ENCODE measurements around the gene CHST7.

The CHST7 gene

DNA sequence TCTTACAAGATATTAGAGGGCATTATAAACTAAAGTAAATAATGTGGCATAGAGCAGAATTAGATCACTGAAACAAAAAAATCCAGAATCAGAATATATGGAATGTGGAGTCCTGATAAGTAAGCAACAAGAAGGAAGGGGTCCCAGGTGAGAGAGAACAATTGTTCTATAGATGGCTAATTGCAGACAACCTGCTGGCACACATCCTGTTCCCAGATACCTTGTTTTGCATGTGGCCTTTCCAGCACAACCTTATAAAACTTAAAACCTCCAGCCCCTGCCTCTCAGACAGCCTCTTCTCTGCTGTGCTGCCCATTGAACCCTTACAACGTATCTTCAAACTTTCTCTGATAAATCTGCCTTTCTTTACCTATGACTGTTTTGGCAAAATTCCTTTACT, 23.7 kb upstream of the CHST7 start:
- Histone ChIP-seq H3K27ac (replicated peaks) (no peak overlapping the region), H3K27me3 (ENCODE audit: insufficient read depth, poor library complexity, severe bottlenecking) (no peaks in the 10 kb centered on the region), H3K4me3 (replicated peaks; ENCODE audit: insufficient read depth, low read length) (no peak overlapping the region)
- DNase-seq (ENCODE audit: low read depth in 1 of 2, low spot score in 1 of 2): no peak
- TF ChIP-seq GABPA (IDR thresholded peaks at IDR 0.05; ENCODE audit: low read depth): no peak
- TF ChIP-seq, protein P1, sequence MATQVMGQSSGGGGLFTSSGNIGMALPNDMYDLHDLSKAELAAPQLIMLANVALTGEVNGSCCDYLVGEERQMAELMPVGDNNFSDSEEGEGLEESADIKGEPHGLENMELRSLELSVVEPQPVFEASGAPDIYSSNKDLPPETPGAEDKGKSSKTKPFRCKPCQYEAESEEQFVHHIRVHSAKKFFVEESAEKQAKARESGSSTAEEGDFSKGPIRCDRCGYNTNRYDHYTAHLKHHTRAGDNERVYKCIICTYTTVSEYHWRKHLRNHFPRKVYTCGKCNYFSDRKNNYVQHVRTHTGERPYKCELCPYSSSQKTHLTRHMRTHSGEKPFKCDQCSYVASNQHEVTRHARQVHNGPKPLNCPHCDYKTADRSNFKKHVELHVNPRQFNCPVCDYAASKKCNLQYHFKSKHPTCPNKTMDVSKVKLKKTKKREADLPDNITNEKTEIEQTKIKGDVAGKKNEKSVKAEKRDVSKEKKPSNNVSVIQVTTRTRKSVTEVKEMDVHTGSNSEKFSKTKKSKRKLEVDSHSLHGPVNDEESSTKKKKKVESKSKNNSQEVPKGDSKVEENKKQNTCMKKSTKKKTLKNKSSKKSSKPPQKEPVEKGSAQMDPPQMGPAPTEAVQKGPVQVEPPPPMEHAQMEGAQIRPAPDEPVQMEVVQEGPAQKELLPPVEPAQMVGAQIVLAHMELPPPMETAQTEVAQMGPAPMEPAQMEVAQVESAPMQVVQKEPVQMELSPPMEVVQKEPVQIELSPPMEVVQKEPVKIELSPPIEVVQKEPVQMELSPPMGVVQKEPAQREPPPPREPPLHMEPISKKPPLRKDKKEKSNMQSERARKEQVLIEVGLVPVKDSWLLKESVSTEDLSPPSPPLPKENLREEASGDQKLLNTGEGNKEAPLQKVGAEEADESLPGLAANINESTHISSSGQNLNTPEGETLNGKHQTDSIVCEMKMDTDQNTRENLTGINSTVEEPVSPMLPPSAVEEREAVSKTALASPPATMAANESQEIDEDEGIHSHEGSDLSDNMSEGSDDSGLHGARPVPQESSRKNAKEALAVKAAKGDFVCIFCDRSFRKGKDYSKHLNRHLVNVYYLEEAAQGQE (IDR thresholded peaks at IDR 0.05; ENCODE audit: insufficient replicate concordance, low read depth): no peak
- TF ChIP-seq, protein P2, sequence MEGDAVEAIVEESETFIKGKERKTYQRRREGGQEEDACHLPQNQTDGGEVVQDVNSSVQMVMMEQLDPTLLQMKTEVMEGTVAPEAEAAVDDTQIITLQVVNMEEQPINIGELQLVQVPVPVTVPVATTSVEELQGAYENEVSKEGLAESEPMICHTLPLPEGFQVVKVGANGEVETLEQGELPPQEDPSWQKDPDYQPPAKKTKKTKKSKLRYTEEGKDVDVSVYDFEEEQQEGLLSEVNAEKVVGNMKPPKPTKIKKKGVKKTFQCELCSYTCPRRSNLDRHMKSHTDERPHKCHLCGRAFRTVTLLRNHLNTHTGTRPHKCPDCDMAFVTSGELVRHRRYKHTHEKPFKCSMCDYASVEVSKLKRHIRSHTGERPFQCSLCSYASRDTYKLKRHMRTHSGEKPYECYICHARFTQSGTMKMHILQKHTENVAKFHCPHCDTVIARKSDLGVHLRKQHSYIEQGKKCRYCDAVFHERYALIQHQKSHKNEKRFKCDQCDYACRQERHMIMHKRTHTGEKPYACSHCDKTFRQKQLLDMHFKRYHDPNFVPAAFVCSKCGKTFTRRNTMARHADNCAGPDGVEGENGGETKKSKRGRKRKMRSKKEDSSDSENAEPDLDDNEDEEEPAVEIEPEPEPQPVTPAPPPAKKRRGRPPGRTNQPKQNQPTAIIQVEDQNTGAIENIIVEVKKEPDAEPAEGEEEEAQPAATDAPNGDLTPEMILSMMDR (IDR thresholded peaks at IDR 0.05; ENCODE audit: insufficient read depth, low read length): no peak
- no peak for TF ChIP-seq SPI1 (IDR thresholded peaks at IDR 0.05; ENCODE audit: borderline replicate concordance, low read depth)
- no peak for TF ChIP-seq POLR2AphosphoS5 (IDR thresholded peaks at IDR 0.05; ENCODE audit: low read depth)

DNA sequence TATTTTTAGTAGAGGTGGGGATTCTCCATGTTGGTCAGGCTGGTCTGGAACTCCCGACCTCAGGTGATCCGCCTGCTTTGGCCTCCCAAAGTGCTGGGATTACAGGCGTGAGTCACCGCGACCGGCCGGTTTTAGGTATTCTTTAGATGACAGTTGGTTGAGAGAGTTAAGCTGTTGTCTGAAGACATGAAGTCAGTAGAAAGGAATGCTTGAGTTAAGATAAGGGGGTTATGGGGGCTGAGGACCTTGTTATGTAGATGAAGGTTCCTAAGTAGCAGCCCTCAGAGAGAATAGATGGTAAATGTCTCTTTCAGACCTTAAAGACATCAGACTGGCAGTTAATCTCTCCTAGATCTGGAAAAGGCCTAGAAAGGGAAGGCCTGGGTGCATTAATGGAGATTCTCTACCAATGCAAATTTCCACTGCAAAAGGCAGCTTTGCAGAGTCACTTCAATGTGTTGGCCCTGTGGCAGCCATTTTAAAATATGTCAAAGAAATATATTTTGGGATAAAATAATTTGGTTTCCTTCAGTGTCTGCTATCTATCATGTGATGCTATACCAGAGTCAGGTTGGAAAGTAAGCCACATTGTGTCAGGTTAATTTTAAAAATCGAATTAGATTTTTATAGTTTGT, 22.0 kb upstream of the CHST7 start:
- Histone ChIP-seq H3K27me3 (ENCODE audit: insufficient read depth, poor library complexity, severe bottlenecking) (no peaks in the 10 kb centered on the region), H3K4me3 (replicated peaks; ENCODE audit: insufficient read depth, low read length) (no peak overlapping the region), H3K27ac (replicated peaks) (no peak overlapping the region)
- TF ChIP-seq POLR2AphosphoS5 (IDR thresholded peaks at IDR 0.05; ENCODE audit: low read depth) (no peak), SPI1 (IDR thresholded peaks at IDR 0.05; ENCODE audit: borderline replicate concordance, low read depth) (no peak), GABPA (IDR thresholded peaks at IDR 0.05; ENCODE audit: low read depth) (no peak)
- TF ChIP-seq, protein P1 (IDR thresholded peaks at IDR 0.05; ENCODE audit: insufficient replicate concordance, low read depth): no peak
- TF ChIP-seq, protein P2 (IDR thresholded peaks at IDR 0.05; ENCODE audit: insufficient read depth, low read length): no peak
- DNase-seq (ENCODE audit: low read depth in 1 of 2, low spot score in 1 of 2): no peak

DNA sequence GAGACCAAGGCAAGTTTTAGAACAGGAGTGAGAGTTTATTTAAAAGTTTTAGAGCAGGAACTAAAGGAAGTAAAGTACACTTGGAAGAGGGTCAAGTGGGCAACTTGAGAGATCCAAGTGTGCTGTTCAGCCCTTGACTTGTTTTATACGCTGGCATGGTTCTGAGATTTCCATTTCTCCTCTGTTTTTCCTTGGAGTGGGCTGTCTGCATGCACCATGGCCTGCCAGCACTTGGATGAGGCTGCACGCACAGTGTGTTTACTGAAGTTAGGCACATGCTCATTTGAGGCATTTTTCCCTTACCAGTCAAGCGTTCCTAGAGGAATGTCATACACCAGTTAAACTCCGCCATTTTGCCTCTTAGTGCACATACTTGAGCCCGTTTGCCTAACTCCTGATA, 19.6 kb upstream of the CHST7 start:
- H3K27ac ChIP-seq (replicated peaks): no peak overlapping the region
- H3K4me3 ChIP-seq (replicated peaks; ENCODE audit: insufficient read depth, low read length): no peak overlapping the region
- no peak for TF ChIP-seq SPI1 (IDR thresholded peaks at IDR 0.05; ENCODE audit: borderline replicate concordance, low read depth)
- TF ChIP-seq, protein P2 (IDR thresholded peaks at IDR 0.05; ENCODE audit: insufficient read depth, low read length): no peak
- TF ChIP-seq GABPA (IDR thresholded peaks at IDR 0.05; ENCODE audit: low read depth): no peak
- TF ChIP-seq POLR2AphosphoS5 (IDR thresholded peaks at IDR 0.05; ENCODE audit: low read depth): no peak
- TF ChIP-seq, protein P1 (IDR thresholded peaks at IDR 0.05; ENCODE audit: insufficient replicate concordance, low read depth): no peak
- no peak for DNase-seq (ENCODE audit: low read depth in 1 of 2, low spot score in 1 of 2)
- H3K27me3 ChIP-seq (ENCODE audit: insufficient read depth, poor library complexity, severe bottlenecking): no peaks in the 10 kb centered on the region

Data from HL-60 (cell line).